ENCODE measurements around the gene ARHGEF1.
"Not testable (repeated sequence)": the region's sequence is repeated elsewhere in the genome, so short reads cannot be mapped to it uniquely, and the experiment has no call there.

Gene ARHGEF1

DNA sequence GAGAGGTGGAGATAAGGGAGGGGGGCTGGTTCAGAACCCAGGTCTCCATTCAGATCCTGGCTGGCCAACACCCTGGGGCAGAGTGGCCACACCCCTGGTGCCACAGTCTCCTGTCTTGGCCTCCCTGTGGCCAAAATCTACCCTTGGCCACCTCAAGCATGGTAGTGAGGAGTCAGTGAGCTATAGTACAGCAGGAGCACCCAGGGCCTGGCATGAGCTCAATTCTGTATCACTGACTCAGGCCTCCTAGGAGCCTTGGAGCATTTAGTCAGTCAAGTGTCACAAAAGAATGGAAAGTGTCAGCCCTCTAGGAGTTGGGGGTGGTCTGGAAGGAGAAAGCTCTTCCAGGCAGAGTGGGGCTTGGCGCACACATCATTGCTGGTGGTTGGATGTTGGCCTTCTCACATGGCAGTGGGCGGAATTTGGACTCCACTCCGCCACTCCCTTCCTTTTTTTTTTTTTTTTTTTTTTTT lies 12.5 kb upstream of the ARHGEF1 start:
- no peak for TF ChIP-seq ZNF274 (IDR thresholded peaks at IDR 0.05; ENCODE audit: low read depth, low read length)
- H3K4me3 ChIP-seq (ENCODE audit: low read length) = no peak overlapping the region; the same call in 1 of the 2 replicates

DNA sequence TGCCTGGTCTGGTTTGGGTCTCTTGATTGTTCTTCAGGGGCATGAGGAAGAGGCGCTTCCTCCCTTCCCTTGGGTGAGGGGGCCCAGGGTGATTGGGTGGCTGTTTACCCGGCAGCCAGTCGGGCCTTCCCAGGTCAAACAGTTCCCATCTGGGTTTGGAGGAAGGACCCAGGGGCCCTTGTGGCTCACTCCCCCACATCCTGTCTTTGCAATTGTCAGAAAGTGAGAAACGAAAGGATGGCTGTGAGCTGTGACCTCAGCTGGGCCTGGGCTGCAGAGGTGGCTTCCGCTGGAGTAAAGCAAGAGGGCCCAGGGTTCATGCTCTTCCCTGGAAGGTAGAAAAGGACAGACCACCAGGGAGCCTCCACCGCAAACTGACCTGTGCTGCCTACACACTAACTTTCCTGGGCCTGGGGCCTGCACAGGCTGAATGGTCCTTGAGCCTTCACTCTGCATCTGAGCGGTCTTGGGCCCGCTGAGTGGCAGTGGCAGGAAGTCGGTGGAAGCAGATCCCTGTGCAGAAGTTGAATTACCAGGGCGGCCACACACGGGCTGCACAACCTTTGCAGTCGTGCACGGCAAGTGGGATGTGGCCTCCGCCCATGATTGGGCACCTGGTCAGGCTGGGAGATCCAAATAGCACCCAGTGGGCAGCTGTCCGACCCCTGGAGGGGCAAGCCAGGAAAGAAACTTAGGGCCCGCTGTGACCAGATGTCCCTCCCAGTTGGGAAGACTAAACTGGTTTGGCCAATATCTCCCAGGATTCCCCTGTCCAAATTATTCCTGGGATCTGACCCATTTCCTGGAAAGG lies 11.2 kb upstream of the ARHGEF1 start:
- no peak overlapping the region; the same call in 1 of the 2 replicates for H3K4me3 ChIP-seq (ENCODE audit: low read length)
- no peak for TF ChIP-seq ZNF274 (IDR thresholded peaks at IDR 0.05; ENCODE audit: low read depth, low read length)

DNA sequence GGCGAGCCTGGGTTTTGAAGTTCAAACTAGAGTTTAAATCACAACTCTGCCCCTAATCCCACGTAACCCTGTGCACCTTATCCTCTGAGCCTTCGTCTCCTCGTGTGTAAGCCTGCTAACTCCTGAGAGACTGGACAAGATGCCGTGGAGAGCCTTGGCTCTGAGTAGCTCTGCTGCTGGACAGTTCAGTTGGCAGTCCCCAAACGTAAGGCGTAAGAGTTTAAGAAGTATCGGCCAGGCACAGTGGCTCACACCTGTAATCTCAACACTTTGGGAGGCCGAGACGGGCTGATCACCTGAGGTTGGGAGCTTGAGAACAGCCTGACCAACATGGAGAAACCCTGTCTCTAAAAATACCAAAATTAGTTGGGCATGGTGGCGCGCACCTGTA lies 10.6 kb upstream of the ARHGEF1 start:
- TF ChIP-seq ZNF274 (IDR thresholded peaks at IDR 0.05; ENCODE audit: low read depth, low read length) = no peak
- no peak overlapping the region; the same call in 1 of the 2 replicates for H3K4me3 ChIP-seq (ENCODE audit: low read length)

DNA sequence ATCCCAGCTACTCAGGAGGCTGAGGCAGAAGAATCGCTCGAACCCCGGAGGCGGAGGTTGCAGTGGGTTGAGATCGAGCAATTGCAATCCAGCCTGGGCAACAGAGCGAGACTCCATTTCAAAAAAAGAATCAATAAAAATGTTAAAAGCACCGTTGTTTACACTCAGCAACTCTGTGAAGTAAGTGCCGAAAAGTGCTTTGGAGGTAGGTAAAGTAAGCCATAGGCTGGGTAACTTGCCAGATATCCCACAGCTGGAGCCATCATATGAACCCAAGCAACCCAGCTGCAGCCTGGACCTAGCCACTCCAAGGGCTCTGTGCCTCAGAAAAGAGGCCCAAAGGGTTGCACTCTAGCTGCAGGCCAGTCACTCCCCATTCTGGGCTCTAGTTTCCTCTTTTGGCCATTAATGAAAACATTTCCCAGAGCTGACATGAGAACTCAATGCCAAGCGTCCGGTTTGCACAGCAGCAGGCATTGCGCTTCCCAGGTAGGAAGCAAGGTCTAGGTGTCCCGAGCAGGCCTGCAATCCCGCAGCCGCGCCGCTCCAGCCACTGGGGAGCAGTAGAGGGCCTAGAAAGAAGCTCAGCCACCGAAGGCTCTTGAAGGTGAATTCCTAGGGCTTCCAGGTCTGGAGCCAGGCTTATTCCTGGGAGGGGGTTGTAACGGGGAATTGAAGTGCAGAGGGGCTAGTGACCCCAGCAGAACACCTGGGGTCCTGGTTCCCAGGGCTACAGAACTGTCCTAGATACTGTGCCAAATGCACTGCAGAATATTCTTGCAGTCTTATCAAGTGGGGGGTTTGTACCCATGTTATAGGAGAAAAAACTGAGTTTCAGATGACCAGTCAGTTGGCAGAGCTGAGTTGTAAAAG lies 10.0 kb upstream of the ARHGEF1 start:
- no peak for TF ChIP-seq ZNF274 (IDR thresholded peaks at IDR 0.05; ENCODE audit: low read depth, low read length)
- H3K4me3 ChIP-seq (ENCODE audit: low read length) = no peak overlapping the region

DNA sequence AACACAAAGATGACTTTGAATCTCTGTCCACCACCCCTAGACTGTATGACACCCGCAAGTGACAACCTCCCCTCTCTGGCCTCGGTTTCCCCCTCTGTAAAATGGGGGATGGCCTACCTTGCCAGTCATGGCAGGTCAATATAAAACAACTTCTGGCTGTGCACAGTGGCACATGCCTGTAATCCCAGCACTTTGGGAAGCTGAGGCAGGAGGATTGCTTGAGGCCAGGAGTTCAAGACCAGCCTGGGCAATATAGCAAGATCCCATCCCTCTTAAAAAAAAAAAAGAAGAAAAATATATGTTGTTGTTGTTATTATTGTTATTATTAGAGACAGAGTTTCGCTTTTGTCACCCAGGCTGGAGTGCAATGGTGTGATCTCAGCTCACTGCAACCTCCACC lies 7.0 kb upstream of the ARHGEF1 start:
- H3K4me3 ChIP-seq (ENCODE audit: low read length) = not testable (repeated sequence)

DNA sequence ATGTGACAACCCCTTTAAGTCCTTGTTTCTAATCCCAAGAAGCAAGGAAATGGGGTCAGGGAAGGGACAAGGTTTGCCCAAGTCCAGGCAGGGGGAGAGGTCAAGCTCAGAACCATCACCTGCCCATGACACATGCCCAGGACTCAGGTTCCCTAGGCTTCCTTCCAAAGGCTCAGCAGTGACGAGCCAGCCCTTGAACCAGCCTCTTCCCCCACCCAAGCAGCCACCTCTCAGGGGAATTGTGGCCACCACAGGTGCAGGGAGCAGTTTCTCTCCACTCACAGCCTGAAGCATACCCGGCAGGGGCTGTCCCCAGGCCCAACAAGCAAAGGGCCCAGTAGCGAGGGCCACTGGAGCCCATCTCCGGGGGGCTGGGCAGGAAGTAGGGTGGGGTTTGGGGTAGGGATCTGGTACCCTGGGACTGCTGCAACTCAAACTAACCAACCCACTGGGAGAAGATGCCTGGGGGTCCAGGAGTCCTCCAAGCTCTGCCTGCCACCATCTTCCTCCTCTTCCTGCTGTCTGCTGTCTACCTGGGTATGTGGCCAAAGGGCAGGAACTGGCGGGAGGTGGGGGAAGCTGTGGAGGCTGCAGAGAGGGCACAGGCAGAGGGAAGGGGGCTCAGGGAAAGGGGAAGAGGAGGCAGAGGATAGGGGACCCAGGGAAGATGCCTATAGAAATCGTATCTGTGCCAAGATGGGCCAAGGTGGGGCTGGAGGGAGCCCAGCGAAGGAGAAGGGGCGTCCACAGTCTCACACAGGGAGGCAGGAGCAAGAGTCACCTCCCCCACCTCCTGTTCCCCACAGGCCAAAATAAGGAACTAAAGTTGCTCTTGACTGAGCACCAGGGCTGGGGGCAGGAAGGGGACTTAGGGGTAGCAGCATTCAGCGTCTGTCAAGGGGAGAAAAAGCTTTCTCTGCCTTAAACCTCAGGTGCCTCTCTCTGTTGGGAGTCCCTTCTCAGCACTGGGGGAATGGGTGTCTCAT lies 5.8 kb upstream of the ARHGEF1 start, which contains the start of gene CD79A:
Gene CD79A (plus strand): TSS at position 433 of the 986 bp plus-strand sequence. CDS start 26 bp downstream, at position 459.
- peak within 1 kb of the TSS; percentile 71; the same call in 1 of the 2 replicates for H3K4me3 ChIP-seq (ENCODE audit: low read length)
- TF ChIP-seq ZNF274 (IDR thresholded peaks at IDR 0.05; ENCODE audit: low read depth, low read length) = no peak

DNA sequence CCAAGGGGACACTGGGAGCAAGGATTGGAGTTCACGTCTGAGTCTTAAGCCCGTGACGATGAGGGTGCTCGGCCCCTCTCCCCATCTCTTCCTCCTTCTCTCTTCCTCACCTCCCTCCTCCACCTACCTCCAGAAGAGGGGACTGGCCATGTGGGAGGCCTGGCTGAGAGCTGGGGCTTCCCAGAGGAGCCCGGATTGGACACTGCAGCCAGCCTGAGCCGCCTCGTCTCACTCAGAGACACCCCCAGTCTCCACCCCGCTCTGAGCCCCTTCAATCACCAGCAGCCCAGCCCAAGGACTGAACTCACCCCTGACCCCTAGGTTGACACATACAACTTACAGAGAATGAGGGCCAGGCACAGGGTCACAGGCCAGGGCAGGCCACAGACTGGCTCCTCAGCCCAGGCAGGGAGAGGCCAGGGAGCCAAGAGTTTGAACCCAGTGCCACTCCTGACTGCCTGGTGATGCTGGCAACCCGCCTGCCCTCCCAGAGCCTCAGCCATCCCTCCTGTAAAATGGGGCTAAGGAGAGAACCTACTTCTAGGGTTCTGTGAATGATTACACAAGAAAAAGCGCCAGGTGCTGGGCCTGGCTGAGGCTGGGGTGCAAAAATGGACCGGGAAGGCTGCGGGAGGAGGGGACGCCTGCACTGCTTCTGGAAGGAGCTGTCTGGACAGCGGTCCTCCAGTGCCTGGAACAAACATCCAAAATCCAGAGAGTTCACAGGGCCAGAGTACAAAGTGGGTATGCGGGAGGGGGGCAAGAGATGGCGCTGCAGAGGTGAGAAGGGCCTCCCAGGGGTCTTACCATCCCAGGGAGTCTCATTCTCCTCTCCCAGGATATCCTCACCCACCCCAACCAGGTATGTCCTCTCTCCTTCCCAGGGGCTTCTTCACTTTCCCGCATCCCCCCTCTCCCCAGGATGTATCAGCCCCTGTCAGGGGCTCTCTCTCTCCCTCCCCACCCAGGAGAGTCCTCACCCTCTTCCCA lies 4.8 kb upstream of the ARHGEF1 start:
- peak overlapping the region; percentile 71; the same call in 1 of the 2 replicates for H3K4me3 ChIP-seq (ENCODE audit: low read length)
- TF ChIP-seq ZNF274 (IDR thresholded peaks at IDR 0.05; ENCODE audit: low read depth, low read length) = no peak

DNA sequence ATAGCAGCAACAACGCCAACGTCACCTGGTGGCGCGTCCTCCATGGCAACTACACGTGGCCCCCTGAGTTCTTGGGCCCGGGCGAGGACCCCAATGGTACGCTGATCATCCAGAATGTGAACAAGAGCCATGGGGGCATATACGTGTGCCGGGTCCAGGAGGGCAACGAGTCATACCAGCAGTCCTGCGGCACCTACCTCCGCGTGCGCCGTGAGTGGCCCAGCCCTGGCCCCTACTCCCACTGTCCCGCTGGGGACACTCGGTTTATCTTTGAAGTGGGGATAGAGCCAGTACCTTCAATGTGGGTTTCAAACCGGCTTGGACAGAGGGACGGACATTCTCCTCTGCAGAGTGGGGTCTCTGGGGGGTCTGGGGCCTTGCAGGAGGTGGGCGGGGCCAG lies 3.9 kb upstream of the ARHGEF1 start:
- H3K4me3 ChIP-seq (ENCODE audit: low read length) = peak overlapping the region; percentile 3; the same call in 1 of the 2 replicates
- TF ChIP-seq ZNF274 (IDR thresholded peaks at IDR 0.05; ENCODE audit: low read depth, low read length) = no peak

DNA sequence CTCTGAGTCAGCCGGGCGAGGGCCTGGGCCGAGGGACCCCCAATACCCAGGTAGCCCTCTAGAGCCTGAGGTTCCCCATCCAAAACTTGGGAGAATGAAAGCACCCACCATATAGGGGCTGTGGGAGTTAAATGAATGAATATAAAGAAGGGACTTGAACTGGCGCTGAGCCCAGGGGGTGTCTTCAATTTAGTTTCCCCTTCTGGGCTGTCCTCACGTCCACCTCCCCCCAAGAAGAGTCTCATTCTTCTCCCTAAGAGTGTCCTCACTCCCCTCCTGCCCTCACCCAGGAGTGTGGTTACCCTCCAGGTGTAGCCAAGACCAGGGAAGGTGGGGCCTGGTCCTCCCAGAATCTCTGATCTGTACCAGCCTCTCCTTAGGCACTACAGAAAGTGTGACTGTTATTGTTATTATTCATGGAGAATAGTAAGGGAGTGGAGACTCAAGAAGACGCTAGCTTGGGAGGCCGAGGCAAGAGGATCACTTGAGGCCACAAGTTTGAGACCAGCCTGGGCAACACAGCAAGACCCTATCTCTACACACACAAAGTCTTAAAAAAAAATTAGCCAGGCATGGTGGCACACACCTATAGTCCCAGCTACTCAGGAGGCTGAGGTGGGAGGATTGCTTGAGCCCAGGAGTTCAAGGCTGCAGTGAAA lies 3.2 kb upstream of the ARHGEF1 start:
- TF ChIP-seq ZNF274 (IDR thresholded peaks at IDR 0.05; ENCODE audit: low read depth, low read length) = no peak
- peak overlapping the region; percentile 3; the same call in 1 of the 2 replicates for H3K4me3 ChIP-seq (ENCODE audit: low read length)

DNA sequence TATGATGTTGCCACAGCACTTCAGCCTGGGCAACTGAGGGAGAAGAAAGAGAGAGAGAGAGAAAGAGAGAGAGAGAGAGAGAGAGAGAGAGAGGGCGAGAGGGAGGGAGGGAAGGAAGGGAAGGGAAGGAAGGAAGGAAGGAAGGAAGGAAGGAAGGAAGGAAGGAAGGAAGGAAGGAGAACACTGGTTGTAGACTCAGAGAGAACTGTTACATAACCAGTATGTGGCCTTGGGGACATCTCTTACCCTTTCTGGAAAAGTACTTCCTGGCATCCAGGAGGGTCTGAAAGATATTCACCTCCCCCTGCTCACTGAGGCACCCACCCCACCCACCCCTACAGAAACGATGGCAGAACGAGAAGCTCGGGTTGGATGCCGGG lies 2.7 kb upstream of the ARHGEF1 start:
- H3K4me3 ChIP-seq (ENCODE audit: low read length) = no peak overlapping the region
- no peak for TF ChIP-seq ZNF274 (IDR thresholded peaks at IDR 0.05; ENCODE audit: low read depth, low read length)

DNA sequence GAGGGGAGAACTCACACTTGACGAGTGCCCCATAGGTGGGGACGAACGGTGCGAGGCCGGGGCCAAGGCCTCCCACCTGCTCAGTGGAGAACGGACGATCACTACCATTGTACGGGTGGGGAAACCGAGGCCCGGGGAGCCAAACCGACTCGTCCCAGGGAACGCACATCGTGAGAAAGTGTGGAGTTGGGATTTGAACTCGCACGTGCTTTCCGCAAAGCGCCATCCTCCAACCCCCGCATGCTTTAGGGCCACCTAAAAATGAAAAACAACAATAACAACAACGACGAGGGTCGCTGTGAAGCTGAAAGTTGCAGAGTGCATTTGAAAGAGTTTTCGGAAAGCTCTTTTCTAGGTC lies 458 bp downstream of the ARHGEF1 start:
- no peak for TF ChIP-seq ZNF274 (IDR thresholded peaks at IDR 0.05; ENCODE audit: low read depth, low read length)
- peak overlapping the region; percentile 91 for H3K4me3 ChIP-seq (ENCODE audit: low read length)
